Fibroblast of the aortic adventitia (primary cell): ENCODE data around the gene ACVR1C. TPM values are rescaled to one million over a fixed set of nuclear protein-coding genes. Genes with fewer than 3 reads are reported as not detected.
"Not testable (repeated sequence)": the region's sequence is repeated elsewhere in the genome, so short reads cannot be mapped to it uniquely, and the experiment has no call there.

Experiments
- DNase-seq: peaks from one replicate; pipeline ENCODE4 v3.0.0-alpha.2; 2010; ENCODE audit warnings: low read depth
- H3K4me3 ChIP-seq: 2 replicates; pipeline ENCODE4 v1.5.1; 2011; ENCODE audit warnings: low read depth, mild to moderate bottlenecking, control low read depth, low read length, moderate library complexity
- total RNA-seq: library from RNA; depleted of rRNA; stranded (reverse); fragments of >200 nt; gene quantifications from 2 replicates; pipeline ENCODE4 v1.2.3, GENCODE V29; 2012; ENCODE audit warnings: low replicate concordance
- TF ChIP-seq, protein P1 (sequence below): IDR thresholded peaks from 2 replicates; pipeline ENCODE4 v1.5.1; 2011; ENCODE audit warnings: mild to moderate bottlenecking, low read length, control low read depth, inconsistent platforms; ENCODE audit not compliant: insufficient read depth

Gene ACVR1C
- total RNA-seq, 1 donor: 0.63 TPM

DNA sequence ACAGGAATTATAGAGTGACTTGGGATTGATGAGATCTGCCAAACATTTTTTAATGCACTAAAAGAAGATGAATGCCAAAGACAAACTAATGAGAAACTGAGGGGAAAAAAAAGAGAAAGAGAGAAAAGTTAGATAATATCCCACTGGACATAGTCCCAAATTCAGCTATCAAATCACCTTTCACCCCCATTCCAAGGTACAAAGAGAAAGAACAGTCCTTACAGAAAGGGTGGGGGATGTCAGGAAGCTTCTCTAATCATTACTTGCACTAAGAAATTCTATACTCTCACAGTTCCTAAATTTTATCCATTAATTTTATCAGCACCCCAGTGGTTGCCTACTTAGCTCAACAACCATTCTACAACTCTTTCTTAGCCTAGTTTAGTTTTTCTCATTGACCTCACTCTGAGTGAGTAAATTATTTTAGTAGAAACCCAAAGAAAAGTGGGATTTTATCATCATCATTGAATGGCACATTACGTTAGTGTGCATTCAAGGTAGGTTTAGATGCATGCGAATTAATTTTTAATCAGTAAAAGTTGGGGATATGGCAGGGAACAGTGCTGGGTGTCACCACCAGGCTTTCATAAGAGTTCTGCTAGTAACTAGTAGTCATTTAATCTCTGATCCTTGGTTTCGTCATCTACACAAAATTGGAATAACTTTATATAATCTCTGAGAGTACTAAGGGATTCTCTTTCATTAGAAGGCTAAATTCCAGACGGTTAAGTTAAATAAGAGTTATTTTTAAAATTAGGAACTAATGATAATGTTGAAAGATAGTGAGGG, 99.5 kb downstream of the ACVR1C start:
- TF ChIP-seq, protein P1, sequence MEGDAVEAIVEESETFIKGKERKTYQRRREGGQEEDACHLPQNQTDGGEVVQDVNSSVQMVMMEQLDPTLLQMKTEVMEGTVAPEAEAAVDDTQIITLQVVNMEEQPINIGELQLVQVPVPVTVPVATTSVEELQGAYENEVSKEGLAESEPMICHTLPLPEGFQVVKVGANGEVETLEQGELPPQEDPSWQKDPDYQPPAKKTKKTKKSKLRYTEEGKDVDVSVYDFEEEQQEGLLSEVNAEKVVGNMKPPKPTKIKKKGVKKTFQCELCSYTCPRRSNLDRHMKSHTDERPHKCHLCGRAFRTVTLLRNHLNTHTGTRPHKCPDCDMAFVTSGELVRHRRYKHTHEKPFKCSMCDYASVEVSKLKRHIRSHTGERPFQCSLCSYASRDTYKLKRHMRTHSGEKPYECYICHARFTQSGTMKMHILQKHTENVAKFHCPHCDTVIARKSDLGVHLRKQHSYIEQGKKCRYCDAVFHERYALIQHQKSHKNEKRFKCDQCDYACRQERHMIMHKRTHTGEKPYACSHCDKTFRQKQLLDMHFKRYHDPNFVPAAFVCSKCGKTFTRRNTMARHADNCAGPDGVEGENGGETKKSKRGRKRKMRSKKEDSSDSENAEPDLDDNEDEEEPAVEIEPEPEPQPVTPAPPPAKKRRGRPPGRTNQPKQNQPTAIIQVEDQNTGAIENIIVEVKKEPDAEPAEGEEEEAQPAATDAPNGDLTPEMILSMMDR: no peak
- DNase-seq: no peak
- H3K4me3 ChIP-seq: no peak overlapping the region

DNA sequence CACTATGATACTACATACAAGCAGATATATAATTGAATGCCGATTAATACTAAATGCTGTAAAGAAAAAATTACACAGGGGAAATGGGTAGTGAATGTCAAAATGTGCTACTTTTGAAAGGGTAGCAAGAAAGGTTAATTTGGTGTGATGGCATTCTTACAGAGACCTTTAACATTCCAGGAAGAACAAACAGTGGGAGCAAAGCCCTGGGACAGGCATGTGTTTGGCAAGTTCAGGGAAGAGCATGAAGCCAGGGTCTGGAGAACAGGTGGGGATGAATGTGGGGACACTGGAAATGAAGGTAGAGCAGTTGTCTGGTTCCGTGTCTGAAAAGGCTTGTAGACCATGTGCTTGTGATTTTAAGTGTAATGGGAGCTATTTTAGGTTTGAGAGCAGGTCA, 102.6 kb downstream of the ACVR1C start:
- TF ChIP-seq, protein P1: no peak
- no peak for DNase-seq

DNA sequence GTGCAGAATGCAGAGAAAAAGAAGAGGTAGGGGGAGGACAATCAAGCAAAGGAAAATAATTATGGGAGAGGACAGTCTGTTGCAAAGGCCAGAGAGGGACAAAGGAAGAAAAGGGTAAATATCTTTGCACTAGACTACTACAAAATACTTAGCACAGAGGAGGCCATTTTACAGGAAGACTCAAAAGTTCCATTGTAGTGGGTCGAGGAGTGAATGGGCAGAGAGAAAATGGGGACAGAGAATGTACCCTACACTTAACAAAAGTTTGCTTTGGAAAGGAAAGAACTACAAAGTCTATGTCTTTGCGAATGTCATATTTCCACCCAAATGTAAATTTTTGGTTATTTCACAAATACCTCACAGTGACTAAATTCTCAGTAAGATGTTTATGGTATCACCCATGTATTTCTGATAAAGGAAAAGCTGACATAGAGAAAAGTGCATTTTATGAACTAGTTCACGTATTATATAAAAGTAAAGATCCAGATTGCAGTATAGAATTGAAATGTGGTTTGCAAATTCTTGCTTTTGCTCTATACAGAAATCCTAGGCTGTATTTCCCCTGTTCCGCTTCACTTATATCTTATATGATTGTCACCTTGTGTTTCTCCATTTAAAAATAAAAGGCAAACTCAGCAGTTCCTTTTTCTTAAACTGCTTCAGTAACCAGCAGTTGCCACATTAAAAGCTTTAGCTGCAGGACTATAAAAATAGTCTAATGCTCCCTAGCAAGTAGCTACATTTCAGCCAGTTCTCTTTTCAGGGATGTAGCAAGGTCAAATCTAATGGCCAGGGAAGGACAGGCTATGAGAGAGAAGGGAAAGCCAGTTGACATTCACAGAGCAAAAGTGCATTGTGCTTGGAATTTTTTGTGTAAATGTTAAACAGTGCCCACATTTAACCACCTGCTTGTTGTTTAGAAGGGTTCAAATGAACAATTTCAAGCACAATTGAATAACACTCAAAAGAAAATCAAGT, 105.1 kb downstream of the ACVR1C start:
- H3K4me3 ChIP-seq: no peak overlapping the region
- no peak for DNase-seq
- TF ChIP-seq, protein P1: no peak

More for the DNA sequence above, 102.6 kb downstream of the ACVR1C start:
- no peak overlapping the region for H3K4me3 ChIP-seq

DNA sequence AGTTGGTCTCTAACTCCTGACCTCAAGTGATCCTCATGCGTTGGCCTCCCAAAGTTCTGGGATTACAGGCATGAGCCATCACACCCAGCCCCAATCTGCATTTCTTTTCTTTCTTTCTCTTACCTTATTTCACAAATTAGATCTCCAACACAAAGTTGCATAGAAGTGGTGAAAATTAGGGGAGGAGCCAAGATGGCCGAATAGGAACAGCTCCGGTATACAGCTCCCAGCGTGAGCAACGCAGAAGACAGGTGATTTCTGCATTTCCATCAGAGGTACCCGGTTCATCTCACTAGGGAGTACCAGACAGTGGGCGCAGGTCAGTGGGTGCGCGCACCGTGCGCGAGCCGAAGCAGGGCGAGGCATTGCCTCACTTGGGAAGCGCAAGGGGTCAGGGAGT, 113.7 kb downstream of the ACVR1C start:
- H3K4me3 ChIP-seq, DNase-seq: not testable (repeated sequence)

DNA sequence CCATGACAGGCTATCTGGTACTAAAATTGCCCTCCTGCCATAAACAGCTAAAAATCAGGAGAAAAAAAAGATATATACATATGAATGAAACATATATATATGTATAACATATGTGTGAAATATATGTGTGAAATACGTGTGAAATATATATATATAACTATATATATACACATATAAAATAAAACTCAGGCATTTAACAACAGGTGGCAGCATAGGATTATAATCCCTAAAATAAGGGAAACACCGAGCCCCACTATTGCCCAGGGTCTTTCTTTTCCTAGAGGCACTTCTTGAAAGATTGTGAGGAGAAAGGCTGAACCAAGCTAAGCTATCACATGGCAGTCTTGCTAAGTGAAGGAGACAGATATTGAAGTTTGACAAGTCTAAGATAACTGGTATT, 118.9 kb downstream of the ACVR1C start:
- no peak overlapping the region for H3K4me3 ChIP-seq
- DNase-seq: no peak
- TF ChIP-seq, protein P1: no peak

DNA sequence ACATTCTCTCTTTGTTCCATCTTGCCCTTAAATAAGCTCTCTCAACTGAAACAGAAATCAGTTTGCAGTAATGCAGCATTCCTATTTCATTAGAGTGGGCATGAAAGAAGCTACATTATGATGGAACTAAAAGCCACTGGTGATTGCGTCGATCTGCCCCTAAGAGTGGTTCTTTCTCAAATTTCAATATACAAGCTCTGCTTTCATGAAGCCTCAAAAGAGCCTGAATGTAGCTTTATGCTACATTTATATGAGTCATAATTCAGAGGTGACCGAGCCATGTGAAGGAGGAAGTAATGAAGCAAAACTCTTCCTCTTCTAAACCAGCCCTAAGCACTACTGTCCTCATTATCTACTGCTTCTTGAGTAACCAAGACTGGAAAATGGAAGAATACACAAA, 120.0 kb downstream of the ACVR1C start:
- TF ChIP-seq, protein P1: no peak
- H3K4me3 ChIP-seq: no peak overlapping the region
- DNase-seq: no peak

DNA sequence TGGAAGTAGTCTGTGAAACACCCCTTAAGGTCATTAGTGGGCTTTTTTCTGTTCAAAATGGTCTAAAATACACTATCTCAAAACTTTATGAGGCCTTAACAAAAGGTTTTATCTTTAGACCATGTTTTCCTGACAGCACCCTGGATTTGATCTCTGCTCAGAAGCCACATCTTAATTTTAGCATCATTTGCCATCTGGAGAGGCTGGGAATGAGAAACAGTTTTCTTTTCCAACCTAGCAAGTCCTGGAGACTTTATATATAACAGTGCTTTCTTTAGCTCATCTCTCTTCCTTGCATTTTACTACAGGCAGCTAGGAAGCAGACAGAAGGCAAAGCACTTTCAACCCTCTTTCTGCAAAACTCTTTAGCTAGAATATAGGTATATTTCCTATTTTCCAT, 122.1 kb downstream of the ACVR1C start:
- no peak for DNase-seq
- TF ChIP-seq, protein P1: no peak
- no peak overlapping the region for H3K4me3 ChIP-seq
